ENCODE results near the gene NAA10.

Gene NAA10

DNA sequence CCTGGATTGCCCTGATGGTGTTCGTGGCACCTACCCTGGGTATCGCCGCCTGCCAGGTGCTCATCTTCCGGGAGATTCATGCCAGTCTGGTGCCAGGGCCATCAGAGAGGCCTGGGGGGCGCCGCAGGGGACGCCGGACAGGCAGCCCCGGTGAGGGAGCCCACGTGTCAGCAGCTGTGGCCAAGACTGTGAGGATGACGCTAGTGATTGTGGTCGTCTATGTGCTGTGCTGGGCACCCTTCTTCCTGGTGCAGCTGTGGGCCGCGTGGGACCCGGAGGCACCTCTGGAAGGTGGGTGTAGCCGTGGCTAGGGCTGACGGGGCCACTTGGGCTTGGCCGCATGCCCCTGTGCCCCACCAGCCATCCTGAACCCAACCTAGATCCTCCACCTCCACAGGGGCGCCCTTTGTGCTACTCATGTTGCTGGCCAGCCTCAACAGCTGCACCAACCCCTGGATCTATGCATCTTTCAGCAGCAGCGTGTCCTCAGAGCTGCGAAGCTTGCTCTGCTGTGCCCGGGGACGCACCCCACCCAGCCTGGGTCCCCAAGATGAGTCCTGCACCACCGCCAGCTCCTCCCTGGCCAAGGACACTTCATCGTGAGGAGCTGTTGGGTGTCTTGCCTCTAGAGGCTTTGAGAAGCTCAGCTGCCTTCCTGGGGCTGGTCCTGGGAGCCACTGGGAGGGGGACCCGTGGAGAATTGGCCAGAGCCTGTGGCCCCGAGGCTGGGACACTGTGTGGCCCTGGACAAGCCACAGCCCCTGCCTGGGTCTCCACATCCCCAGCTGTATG is 28.5 kb downstream of the NAA10 start:
- no peak for DNase-seq

- DNase-seq: no peak
Observed at GRCh38 chrX:153905481-153906095, 29.2 kb downstream of the NAA10 start.

- no peak for DNase-seq
Observed at GRCh38 chrX:153903991-153904957, 30.6 kb downstream of the NAA10 start, which contains the start of gene AVPR2. TSS of gene AVPR2 (plus strand) at chrX:153904673. CDS start at chrX:153905146, 473 bp downstream.

DNA sequence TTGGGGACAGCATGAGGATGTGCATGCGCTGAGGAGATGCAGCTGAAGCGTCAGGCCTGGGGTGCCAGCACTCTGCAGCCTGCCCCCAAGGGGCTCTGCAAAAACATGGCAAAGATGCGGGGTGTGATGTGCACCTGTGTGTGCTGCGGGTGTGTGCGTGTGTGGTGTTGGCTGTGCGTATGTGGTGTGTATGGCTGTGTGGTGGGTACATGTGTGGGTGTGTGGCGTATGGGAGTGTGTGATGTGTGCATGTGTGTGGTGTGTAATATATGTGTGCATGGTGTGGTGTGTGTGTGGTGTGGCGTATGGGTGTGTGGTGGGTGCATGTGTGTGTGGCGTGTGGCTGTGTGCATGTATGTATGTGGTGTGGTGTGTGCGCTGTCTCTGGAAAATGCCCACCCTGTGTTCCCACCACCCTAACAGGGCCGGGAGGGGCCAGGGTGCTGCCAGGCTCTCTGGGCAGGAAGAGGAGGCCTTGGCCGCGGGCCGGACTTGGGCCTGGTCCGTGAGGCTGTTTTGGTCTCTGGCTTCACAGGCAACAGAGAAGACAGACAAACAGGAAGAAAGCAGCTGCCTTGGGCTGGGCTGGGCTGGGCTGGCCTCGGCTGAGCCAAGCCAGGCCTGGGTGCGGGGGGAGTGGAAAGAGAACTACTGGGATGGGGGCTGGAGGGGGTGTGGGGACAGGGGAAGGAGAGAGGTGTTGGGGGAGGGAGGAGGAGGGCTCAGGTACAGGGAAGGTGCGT is 31.4 kb downstream of the NAA10 start:
- no peak for DNase-seq

DNA sequence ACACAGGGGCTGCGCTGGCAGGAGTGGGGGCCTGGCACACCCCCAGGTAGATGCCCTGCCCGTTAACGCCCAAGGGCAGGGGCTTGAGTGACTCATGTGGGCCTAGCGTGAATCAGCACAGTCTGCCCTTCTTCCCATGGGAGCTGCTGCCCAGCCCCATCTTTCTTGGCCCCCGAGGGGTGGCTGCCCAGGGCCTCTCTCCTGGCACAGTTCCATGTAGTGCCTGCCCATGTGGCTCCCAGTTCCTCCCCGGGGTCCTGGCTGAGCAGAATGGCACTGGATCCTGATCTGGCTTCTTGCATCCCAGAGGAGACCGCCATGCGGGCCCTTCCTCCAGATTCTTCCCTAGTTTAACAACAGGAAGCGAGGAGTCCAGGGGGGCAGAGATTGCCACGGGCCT is 32.5 kb downstream of the NAA10 start:
- DNase-seq: no peak

DNA sequence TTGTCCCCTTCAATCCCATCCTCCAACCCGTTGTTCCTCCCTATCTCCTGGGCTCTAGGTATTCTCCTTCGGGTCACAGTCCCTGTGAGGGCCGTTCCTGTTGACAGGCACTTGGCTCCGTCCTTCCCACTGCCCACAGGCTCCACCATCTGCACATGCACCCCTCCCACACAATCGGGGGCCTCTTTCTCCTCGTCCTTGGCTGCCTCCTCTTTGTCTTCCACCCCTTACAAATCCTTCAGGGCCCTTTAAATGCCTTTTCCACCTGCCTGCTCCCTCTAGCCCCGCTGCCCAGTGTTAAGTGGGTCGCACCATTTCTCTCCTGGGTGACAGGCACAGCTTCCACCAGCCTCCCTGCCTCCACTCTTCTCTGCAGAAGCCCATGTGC is 33.1 kb downstream of the NAA10 start:
- no peak for DNase-seq

GRCh38 chrX:153900831-153901752 is 33.7 kb downstream of the NAA10 start:
- DNase-seq: peak; percentile 55

DNA sequence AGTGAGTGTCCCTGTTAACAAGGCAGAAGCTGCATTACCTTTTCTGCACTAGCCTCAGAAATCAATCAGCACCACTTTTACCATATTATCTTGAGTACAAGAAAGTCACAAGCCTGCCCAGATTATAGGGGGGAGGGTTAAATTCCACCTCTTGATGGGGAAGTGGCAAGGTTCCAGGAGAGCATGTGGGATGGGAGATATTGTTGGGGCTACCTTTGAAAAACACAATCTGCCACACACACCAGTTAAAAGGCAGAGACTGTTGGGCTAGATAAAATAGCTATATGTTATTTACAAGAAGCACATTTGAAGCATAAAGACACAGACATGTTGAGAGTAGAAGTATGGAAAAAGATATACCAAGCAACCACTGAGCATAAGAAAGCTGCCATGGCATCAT is 36.9 kb downstream of the NAA10 start:
- no peak for DNase-seq

GRCh38 chrX:153889123-153889522 is 45.7 kb downstream of the NAA10 start:
- peak; percentile 50 for DNase-seq

- no peak for DNase-seq
Observed at GRCh38 chrX:153888344-153888743, 46.5 kb downstream of the NAA10 start.

DNA sequence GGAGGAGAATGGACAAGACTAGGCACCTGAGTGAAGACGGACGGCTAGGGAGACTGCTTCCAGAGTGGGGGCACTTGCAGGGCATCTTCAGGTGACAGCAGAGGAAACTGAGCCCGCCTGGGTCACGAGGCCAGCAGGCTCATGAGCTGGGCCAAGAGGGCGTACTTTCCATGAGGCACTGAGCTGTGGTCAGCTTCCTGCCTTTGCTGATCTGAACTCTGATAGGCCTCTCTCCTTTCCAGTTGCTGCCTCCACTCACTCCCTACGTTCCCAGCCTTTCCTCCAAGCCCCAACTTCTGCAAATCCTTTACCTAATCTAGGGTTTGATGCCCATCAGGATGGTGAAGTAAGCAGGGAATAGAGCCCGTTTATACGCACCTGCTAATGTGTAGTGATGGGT is 47.5 kb downstream of the NAA10 start:
- DNase-seq: no peak

GRCh38 chrX:153886915-153887314 is 47.9 kb downstream of the NAA10 start:
- no peak for DNase-seq

DNA sequence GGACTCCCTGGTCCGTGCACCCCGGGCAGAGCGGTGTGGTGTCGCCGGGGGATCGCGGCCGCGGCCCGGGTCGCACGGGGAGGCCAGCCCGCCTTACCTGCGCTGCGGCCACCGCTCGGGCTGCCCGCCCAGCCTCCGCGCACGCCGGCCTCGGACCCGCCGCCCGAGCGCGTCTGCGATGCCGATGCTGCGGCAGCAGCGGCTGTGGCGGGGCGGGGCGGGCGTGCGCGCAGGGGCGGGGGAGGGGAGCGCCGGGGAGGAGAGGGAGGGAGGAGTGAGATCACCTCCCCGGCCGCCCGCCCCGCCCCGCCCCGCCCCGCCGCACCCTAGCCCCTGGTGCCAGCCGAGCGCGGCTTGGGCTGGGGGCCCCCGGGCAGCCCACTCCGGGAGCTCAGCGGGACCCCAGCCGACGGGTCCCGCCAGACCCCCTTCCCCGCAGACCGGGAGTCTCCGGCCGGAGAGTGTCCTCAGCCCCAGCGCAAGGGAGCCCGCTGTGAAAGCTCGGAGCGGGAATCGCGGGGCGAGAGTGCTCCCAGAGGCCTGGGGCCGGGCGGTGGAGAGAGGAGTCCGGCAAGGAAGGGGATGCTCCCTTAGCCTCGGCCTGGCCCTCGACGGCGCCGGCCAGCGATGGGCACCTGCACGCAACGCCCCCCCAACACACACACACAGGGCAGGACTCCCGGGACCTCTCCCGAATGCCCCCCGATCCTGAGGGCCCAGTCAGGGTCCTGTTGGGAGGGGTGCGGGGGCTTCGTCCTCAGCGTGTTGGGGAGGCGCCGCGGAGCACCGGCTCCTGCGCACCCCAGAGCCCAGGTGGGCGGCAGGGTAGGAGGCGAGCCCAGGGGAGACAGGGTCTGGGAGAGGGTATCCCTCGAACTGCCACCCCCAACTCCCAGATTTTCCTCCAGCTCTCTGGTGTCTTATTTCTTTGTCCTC is 48.6 kb downstream of the NAA10 start, which contains the start of gene L1CAM:
Gene L1CAM, minus strand, starts transcription at position 206 of the 936 bp plus-strand sequence. CDS start 10,337 bp downstream, outside the sequence.
- DNase-seq: peak; percentile 27

GRCh38 chrX:153885208-153885787 is 49.5 kb downstream of the NAA10 start:
- DNase-seq: no peak

GRCh38 chrX:153884590-153884989 is 50.2 kb downstream of the NAA10 start:
- no peak for DNase-seq

GRCh38 chrX:153884136-153884535 is 50.7 kb downstream of the NAA10 start:
- no peak for DNase-seq

GRCh38 chrX:153883163-153883843 is 51.5 kb downstream of the NAA10 start:
- DNase-seq: no peak

GRCh38 chrX:153882557-153882956 is 52.3 kb downstream of the NAA10 start:
- no peak for DNase-seq

DNA sequence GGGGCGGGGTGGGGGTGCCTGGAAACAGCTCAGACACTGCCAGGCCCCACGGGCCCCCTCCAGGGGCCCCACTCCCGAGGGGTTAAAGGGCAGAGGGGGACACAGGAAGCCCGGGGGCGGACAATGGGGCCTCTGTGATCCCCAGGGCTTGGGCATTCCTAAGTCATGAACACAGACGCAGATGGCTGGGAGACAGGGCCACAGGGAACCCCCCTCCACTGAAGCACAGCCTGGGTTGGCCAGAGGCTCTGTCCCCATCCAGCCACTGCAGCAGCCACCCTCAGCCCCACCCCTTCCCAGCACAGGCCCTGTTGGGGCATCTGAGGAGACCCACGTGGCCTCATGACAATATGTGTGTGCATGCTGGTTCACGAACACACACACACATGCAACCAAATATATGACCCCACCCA is 52.7 kb downstream of the NAA10 start:
- DNase-seq: no peak
